H1 (cell line): ENCODE data around the gene ZNF692.

ENCODE experiments used
- CEBPB ChIP-seq: IDR thresholded peaks from 2 replicates; pipeline ENCODE4 v1.6.1; 2012; ENCODE audit warnings: low read depth, low read length
- EZH2 ChIP-seq: fragments of 200-600 bp; sonication (generic); IDR thresholded peaks from 2 replicates; pipeline ENCODE4 v1.7.1; 2012; ENCODE audit warnings: low read depth, mild to moderate bottlenecking, moderate library complexity, low read length, inconsistent platforms; ENCODE audit not compliant: severe bottlenecking
- POLR2A ChIP-seq, 2 experiments: IDR thresholded peaks; 1 replicate in 1 of 2; 2 replicates in 1 of 2; pipeline ENCODE4 v1.6.1; 2011; ENCODE audit warnings: low read depth in 2 of 2, low read length in 2 of 2, mild to moderate bottlenecking in 2 of 2; ENCODE audit errors: control extremely low read depth in 1 of 2
- RNF2 ChIP-seq: fragments of 200-900, 300-1000 bp; sonication (generic); IDR thresholded peaks from 2 replicates; pipeline ENCODE4 v1.7.1; 2016; ENCODE audit warnings: borderline replicate concordance, low read depth, mild to moderate bottlenecking, antibody characterized with exemption, low read length; ENCODE audit not compliant: poor library complexity, severe bottlenecking; ENCODE audit errors: missing control alignments
- TF ChIP-seq, protein P1 (sequence below), 3 experiments: IDR thresholded peaks; 1 replicate in 2 of 3; 2 replicates in 1 of 3; pipeline versions ENCODE4 v1.5.1 to v1.6.1; 2011; ENCODE audit warnings: low read length in 3 of 3, mild to moderate bottlenecking in 3 of 3, inconsistent platforms in 2 of 3, low read depth in 1 of 3, moderate library complexity in 1 of 3; ENCODE audit not compliant: insufficient read depth in 1 of 3; ENCODE audit errors: control extremely low read depth in 1 of 3

GRCh38 chr1:248800459-248800858, 58.4 kb downstream of the ZNF692 start:
- no peak for TF ChIP-seq CEBPB
- TF ChIP-seq EZH2 = no peak
- TF ChIP-seq POLR2A (IDR thresholded peaks at IDR 0.05; ENCODE audit: control extremely low read depth in 1 of 2, low read depth in 2 of 2, low read length in 2 of 2) = no peak
- TF ChIP-seq, protein P1, sequence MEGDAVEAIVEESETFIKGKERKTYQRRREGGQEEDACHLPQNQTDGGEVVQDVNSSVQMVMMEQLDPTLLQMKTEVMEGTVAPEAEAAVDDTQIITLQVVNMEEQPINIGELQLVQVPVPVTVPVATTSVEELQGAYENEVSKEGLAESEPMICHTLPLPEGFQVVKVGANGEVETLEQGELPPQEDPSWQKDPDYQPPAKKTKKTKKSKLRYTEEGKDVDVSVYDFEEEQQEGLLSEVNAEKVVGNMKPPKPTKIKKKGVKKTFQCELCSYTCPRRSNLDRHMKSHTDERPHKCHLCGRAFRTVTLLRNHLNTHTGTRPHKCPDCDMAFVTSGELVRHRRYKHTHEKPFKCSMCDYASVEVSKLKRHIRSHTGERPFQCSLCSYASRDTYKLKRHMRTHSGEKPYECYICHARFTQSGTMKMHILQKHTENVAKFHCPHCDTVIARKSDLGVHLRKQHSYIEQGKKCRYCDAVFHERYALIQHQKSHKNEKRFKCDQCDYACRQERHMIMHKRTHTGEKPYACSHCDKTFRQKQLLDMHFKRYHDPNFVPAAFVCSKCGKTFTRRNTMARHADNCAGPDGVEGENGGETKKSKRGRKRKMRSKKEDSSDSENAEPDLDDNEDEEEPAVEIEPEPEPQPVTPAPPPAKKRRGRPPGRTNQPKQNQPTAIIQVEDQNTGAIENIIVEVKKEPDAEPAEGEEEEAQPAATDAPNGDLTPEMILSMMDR (IDR thresholded peaks at IDR 0.05; ENCODE audit: control extremely low read depth in 1 of 3, insufficient read depth in 1 of 3, low read depth in 1 of 3, low read length in 3 of 3) = no peak
- TF ChIP-seq RNF2 = no peak
